H1 (cell line): ENCODE results near the gene EGFR. TPM values are rescaled to one million over a fixed set of nuclear protein-coding genes. Genes with fewer than 3 reads are reported as not detected.

ENCODE experiments used
- FOSL1 ChIP-seq: IDR thresholded peaks from 2 replicates; pipeline ENCODE4 v1.6.1; 2011; ENCODE audit warnings: mild to moderate bottlenecking, low read depth, low read length, moderate library complexity; ENCODE audit not compliant: insufficient read depth
- GABPA ChIP-seq: IDR thresholded peaks from 2 replicates; pipeline ENCODE4 v1.6.1; 2011; ENCODE audit warnings: mild to moderate bottlenecking, low read length, moderate library complexity, borderline replicate concordance; ENCODE audit not compliant: insufficient read depth
- SRF ChIP-seq: IDR thresholded peaks from 2 replicates; pipeline ENCODE4 v1.6.1; 2011; ENCODE audit warnings: mild to moderate bottlenecking, low read depth, low read length, moderate library complexity
- TEAD4 ChIP-seq: IDR thresholded peaks from 2 replicates; pipeline ENCODE4 v1.6.1; 2012; ENCODE audit warnings: low read depth, low read length, inconsistent platforms, mixed read lengths
- ZNF274 ChIP-seq: IDR thresholded peaks from 2 replicates; pipeline ENCODE4 v1.7.0; 2012; ENCODE audit warnings: low read length, borderline replicate concordance; ENCODE audit errors: extremely low read depth
- polyA plus RNA-seq, 7 experiments: library from polyadenylated mRNA; depleted of rRNA in 3 of 7; stranded (reverse) in 5 of 7; unstranded in 2 of 7; fragments of >200 nt in 5 of 7; fragments of 200-250 nt in 2 of 7; gene quantifications; 1 replicate in 5 of 7; 2 replicates in 1 of 7; 4 replicates in 1 of 7; pipeline versions ENCODE4 v1.2.1 to v1.2.3, GENCODE V29; 2011 to 2013; ENCODE audit warnings: missing spikeins in 2 of 7, mixed read lengths in 2 of 7
- total RNA-seq: library from RNA; stranded (reverse); fragmentation: NEBNext Ultra II Directional; extraction: Animal tissue kit (Norgen Biotek cat#: 25700); gene quantifications from 2 replicates; pipeline ENCODE4 v1.2.1, GENCODE V29; 2021

The EGFR gene
- total and polyA plus RNA-seq, 2 of the 8 experiments (the other 6 are each of a cell fraction or from before 2014, with no cell fraction given) = 1.9 to 5.8 TPM

DNA sequence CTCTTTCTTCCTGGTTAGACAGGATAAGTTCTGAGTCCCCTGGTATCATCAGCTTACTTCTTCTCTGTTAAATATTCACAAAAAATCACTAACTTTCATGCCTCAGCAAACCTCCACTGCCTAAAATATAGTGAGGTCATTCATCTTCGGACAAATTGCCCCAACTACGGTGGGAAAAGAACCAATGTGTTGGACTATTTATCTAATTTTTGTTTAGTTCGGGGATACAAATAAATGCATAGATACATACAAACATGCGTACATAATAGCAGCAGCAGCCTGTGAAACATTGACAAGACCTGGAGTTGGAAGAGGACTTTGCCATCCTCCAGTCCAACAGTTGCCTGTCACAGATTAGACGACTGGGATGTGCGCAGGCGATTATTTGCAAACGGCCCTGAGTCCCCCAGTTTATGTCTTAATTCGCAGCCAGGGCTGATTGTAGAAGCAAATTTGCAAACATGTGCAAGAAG is 51.5 kb downstream of the EGFR start (continued):
- TF ChIP-seq FOSL1 (no peak), ZNF274 (no peak), SRF (no peak), GABPA (no peak), TEAD4 (no peak)
